ENCODE data around the gene CCDC97. TPM values are rescaled to one million over a fixed set of nuclear protein-coding genes. Genes with fewer than 3 reads are reported as not detected.
A peak's percentile ranks its signal among the peaks of the same experiment; 100 is the strongest.
"Not testable (repeated sequence)": the region's sequence is repeated elsewhere in the genome, so short reads cannot be mapped to it uniquely, and the experiment has no call there.

CCDC97 gene
- total RNA-seq, 2 donors from 2014 or later, result 10.6 to 11.2 TPM

GRCh38 chr19:41288673-41289530 is 21.1 kb upstream of the CCDC97 start:
- Histone ChIP-seq H3K36me3 (replicated peaks in 1 of 2; ENCODE audit: insufficient read depth in 1 of 2, low read depth in 2 of 2) (peaks cover 14 to 33% of the 10 kb centered on the region in 2 donors), H3K27ac (no peak overlapping the region), H3K9me3 (no peaks in the 10 kb centered on the region), H3K27me3 (no peaks in the 10 kb centered on the region), H3K4me3 (no peak overlapping the region), H3K4me1 (no peaks in the 10 kb centered on the region)
- TF ChIP-seq POLR2A (IDR thresholded peaks at IDR 0.05) (no peak), CTCF (IDR thresholded peaks at IDR 0.05) (no peak)
- 85 to 87% methylated on average over 3 of the region's 3 CpGs for WGBS, 2 donors
- intact Hi-C loops (cut with DNase I), result no loop called here
- ATAC-seq (no peak), DNase-seq (no peak)

GRCh38 chr19:41289814-41290213 is 20.2 kb upstream of the CCDC97 start:
- H3K4me1 ChIP-seq; DNase-seq; H3K9me3 ChIP-seq; H3K27me3 ChIP-seq; intact Hi-C loops (cut with DNase I); ATAC-seq; H3K4me3 ChIP-seq; H3K27ac ChIP-seq: not testable (repeated sequence)
- peaks cover 14 to 36% of the 10 kb centered on the region in 2 donors for H3K36me3 ChIP-seq (replicated peaks in 1 of 2; ENCODE audit: insufficient read depth in 1 of 2, low read depth in 2 of 2)
- WGBS, 2 donors, result 93 to 95% methylated on average over 8 of the region's 8 CpGs

- Histone ChIP-seq H3K4me3 (no peak overlapping the region), H3K36me3 (replicated peaks in 1 of 2; ENCODE audit: insufficient read depth in 1 of 2, low read depth in 2 of 2) (peaks cover 18 to 40% of the 10 kb centered on the region in 2 donors), H3K27me3 (no peaks in the 10 kb centered on the region), H3K4me1 (peaks cover 20% of the 10 kb centered on the region), H3K27ac (no peak overlapping the region), H3K9me3 (no peaks in the 10 kb centered on the region)
- 96 to 98% methylated on average over 10 of the region's 10 CpGs for WGBS, 2 donors
- intact Hi-C loops (cut with DNase I), result no loop called here
- no peak for ATAC-seq
- TF ChIP-seq POLR2A (IDR thresholded peaks at IDR 0.05) (no peak), CTCF (IDR thresholded peaks at IDR 0.05) (no peak)
- no peak for DNase-seq
Measured at GRCh38 chr19:41294393-41294792, 15.6 kb upstream of the CCDC97 start.

GRCh38 chr19:41295499-41295898 is 14.5 kb upstream of the CCDC97 start:
- no peak for DNase-seq
- H3K27me3 ChIP-seq, result no peaks in the 10 kb centered on the region
- H3K9me3 ChIP-seq, result no peaks in the 10 kb centered on the region
- TF ChIP-seq POLR2A (IDR thresholded peaks at IDR 0.05) (no peak), CTCF (IDR thresholded peaks at IDR 0.05) (no peak)
- 62 to 77% methylated on average over 6 of the region's 6 CpGs for WGBS, 2 donors
- no peak overlapping the region for H3K4me3 ChIP-seq
- peaks cover 20% of the 10 kb centered on the region for H3K4me1 ChIP-seq
- peak overlapping the region in 1 of 4 donors; percentile 72 for H3K27ac ChIP-seq
- peaks cover 20 to 40% of the 10 kb centered on the region in 2 donors for H3K36me3 ChIP-seq (replicated peaks in 1 of 2; ENCODE audit: insufficient read depth in 1 of 2, low read depth in 2 of 2)
- intact Hi-C loops (cut with DNase I), result no loop called here
- ATAC-seq, result no peak

- Histone ChIP-seq H3K4me1 (peaks cover 20% of the 10 kb centered on the region), H3K36me3 (replicated peaks in 1 of 2; ENCODE audit: insufficient read depth in 1 of 2, low read depth in 2 of 2) (peaks cover 23 to 43% of the 10 kb centered on the region in 2 donors), H3K27me3 (no peaks in the 10 kb centered on the region), H3K27ac (peak overlapping the region in 3 of 4 donors; percentile 35 to 72 (median 59)), H3K4me3 (no peak overlapping the region), H3K9me3 (no peaks in the 10 kb centered on the region)
- ATAC-seq (no peak), DNase-seq (no peak)
- TF ChIP-seq CTCF (IDR thresholded peaks at IDR 0.05), result no peak
- no peak for TF ChIP-seq POLR2A (IDR thresholded peaks at IDR 0.05)
- 58 to 70% methylated on average over 1 to 2 of the region's 2 CpGs for WGBS, 2 donors
- intact Hi-C loops (cut with DNase I), result no loop called here
Measured at GRCh38 chr19:41296433-41296871, 13.5 kb upstream of the CCDC97 start.
